CD4-positive, alpha-beta T cell treated with Interferon alpha-2 for 1 hour (primary cell): Measurements from ENCODE around the gene CYBC1.

Experiments used
- DNase-seq, 2 donors: peaks; one replicate each; pipeline ENCODE4 v3.0.0-alpha.2; 2020 to 2022

The CYBC1 gene

DNA sequence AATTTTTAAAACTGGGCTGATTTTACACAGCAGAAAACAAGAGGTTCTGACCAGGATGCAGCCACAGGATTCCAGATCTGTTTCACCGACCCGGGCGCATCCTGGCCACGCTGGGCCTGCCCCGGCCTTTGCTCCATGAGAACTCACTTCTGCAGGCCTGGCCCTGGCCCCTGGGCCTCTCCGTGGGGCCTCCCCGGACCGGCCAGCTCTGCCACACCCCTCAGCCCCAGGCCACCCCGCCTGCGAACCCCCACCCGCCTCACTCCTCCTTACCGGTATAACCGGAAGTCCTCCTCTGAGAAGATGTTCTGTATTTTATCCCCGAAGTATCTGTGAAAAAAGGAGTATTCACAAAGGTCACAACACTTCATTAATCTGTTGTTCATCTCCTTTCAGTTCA is 45.5 kb downstream of the CYBC1 start:
- no peak for DNase-seq

DNA sequence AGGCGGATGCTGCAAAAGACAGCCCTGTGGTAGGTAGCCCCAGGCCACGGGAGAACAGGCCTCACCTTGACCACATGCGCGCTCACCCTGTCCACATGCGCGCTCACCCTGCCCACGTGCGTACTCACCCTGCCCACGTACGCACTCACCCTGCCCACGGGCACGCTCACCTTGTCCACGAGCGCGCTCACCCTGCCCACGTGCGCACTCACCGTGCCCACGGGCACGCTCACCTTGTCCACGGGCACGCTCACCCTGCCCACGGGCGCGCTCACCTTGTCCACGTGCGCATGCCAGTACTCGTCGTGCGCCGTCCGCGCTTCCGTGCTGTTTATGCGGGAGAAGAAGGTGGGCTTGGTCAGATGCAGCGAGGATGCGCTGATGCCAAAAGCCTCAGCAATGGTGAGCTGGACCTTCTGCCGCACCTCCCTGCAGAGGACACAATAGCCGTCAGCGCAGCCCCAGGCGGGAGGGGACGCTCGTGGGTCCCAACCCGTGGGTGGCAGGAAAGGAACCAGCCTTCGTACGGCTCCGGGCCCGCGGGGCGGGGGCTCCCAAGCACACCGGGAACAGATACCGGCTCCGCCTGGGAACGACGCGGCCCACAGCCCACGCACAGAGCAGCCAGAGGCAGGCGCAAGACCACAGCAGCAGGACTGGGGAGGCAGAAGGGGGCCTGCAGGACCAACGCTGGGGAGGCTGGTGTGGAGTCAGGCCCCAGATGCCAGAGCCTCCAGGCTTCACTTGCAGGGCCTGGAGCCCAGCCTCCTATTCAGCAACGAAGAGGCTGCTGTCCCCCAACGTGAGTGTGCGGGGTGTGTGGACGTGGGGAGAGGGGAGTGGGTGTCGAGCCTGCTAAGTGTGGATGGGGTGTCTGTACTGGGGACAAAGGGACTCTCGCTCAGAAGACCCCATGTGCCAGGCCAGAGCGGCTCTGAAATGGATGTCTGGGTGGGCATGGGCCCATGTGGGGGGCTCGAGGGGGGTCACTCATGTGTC is 46.6 kb downstream of the CYBC1 start:
- DNase-seq, result no peak

DNA sequence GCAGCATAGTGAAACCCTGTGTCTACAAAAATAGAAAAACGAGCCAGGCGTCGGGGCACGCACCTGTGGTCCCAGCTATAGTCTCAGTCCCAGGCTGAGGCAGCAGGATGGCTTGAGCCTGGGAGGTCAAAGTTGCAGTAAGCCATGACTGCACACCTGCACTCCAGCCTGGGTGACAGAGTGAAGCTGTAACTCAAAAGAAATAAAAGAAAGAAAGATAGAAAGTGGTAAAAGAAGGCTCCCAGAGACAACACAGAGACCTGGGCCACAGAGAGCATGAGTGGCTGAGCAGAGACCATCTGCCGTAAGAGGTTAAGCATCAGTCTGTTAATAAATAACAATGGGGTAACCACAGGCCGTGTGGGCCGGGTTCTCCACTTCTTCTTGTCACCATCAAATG is 47.7 kb downstream of the CYBC1 start:
- no peak for DNase-seq

DNA sequence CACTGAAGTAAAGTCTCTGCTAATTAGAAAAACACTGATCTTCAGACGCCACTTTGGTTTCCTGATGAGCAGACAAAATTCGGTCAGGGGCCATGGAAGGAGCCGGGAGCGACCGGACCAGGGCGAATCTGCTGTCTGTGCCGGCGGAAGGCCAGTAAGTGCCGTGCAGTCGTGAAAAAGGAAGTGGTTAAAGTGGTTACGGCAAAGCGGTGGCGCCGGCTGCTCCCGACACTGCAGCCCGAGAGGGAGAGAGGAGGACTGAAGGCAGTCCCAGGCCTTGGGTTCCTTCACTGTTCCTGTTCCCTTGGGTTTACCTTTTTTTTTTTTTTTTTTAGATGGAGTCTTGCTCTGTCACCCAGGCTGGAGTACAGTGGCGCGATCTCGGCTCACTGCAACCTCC is 49.7 kb downstream of the CYBC1 start:
- peak; percentile 55 to 56 for DNase-seq

DNA sequence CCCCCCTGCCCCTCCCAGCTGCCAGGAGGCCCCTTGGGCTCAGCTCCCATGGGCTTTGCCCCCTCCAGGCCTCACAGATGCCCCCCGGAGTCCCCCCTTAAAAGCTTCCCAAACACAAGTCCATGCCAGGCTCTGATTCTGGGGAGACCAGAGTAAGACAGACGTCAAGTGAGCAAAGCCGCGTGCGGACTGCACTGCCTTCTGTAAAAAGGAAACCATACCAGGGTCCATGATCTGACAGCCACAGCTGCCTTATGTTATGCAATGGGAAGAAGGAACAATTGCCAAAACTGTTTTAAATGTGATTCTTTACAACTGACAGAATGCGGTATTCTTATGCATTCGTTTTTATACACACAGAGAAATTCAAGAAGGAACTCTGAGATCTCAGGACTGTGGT is 50.3 kb downstream of the CYBC1 start:
- DNase-seq, result no peak

DNA sequence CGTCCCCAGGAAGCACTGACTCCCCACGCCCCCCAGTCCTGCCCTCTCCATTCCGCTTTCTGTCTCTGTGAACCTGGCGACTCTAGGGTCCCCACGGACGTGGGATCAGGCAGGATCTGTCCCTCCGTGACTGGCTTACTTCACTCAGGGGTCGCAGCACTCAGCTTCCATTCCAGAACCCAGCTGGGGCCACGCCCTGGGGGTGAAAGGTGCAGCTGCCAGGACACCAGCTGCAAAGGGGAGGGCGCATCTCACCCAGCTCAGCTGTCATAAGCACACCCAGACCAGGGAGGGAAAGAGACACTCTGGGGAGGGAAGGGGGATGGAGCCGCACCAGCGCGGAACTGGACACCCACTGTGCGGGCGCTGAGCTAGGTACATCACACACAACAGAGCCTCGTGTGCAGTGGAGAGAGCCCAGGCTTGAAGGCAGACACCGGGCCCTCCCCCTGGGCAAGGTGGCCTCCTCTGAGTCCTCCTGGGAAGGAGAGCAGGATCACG is 50.9 kb downstream of the CYBC1 start:
- DNase-seq, result no peak

DNA sequence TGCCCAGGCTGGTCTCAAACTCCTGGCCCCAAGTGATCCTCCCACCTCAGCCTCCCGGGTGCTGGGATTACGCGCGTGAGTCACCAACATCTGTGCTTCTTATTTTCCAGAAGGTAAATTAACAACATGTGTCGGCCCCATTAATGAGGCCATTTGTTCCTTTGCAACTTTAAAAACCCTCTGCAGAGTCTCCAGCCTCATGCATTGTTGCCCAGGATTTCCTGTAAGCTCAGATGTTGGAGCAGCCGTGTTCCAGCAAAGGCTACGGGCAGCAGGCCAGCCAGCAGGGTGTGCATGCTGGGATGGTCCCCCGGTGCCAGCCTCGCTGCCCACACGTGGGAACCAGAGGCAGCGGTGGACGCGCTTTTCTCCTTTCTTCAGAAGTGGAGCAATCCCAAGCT is 51.5 kb downstream of the CYBC1 start:
- DNase-seq, result no peak

DNA sequence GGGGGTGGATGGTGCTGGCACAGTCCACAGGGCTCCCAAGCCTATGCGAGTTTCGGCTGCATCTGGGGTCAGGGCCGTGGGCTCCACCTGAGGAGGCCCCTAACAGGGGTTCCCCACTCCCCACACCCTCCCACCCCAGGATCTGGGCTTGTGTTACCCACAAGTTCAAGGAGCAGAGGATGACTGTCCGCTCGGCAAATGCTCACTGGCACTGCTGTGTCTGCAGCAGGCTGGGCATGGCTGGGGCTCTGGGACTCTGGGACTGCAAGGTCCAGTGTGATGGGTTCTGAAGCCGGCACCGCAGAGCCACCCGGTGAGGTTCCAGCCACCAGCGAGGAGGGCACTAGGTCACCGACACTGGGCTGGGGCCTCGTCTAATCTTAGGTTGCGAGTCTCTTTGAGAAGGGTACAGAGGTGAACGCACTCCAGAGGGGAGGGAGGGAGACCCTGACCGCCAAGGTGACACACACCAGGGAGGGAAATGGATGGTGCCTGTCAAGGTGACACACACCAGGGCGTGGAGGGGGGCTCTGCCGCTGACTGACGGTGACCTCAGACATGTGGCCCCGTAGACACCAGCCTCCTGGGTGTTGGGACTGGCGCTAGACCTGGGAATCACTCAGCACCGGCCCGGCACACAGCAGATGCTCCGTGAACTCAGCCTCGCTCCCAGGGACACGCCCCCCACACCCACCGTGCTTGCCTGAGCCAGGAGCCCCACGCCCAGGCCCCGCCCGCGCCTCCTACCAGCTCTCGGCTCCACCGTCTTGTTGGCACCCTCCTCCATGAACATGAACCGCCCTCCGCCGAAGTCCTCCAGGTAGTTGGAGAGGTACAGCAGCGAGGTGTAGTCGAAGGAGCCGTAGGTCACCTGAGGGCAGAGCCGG is 52.9 kb downstream of the CYBC1 start:
- no peak for DNase-seq

DNA sequence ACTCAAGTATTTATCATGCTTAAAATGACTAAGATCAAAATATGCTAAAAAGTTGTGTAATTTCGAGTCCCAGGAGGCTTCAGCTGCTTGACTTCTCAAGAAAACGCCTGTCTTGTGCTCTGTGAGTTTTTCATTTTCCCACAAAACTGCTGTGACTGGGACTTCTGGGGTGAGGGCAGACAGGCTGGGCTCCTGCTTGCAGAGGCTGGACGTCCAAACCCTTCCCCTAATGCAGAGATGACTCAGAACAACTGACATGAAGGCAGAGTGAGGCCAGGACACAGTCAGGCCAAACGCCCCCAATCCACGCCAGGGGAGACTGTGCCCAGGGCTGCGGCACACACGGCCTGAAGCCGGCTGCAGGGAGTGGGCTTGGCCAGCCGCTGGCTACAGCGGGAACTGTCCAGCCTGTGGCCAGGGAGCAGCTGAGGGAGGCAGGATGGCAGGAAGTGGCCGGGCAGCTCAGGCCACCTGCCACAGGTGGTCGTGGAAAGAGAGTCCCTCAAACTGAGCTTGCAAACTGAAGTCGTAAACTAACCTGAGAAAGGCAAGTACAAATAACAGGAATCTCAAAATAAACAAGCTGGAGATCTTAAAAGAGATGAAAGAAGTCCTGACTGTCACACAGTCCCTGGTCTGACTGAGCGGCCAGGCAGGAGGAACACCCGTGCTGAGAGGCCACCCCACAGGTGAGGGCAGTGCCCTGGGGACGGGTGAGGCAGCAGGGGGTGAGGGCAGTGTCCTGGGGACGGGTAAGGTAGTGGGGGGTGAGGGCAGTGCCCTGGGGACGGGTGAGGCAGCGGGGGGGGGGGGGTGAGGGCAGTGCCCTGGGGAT is 53.7 kb downstream of the CYBC1 start:
- DNase-seq, result no peak

DNA sequence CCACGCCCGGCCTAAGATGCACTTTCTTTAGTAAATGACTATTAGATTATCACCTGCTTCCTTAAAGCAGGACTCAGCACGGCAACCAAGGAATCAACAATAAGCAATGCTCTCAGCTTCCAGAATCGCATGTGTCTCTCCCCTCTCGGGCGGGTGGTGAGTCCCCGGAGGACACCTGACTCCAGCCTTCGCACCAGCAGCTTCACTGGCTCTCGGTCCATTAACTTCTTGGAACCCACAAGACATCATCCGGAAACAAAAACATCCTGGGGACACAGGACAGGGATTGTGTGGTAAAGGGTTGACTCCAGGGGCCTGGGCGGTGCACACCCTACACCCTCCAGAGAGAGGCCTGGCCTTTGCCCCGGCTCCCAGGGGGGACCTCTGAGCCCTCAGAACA is 56.3 kb downstream of the CYBC1 start:
- no peak for DNase-seq

DNA sequence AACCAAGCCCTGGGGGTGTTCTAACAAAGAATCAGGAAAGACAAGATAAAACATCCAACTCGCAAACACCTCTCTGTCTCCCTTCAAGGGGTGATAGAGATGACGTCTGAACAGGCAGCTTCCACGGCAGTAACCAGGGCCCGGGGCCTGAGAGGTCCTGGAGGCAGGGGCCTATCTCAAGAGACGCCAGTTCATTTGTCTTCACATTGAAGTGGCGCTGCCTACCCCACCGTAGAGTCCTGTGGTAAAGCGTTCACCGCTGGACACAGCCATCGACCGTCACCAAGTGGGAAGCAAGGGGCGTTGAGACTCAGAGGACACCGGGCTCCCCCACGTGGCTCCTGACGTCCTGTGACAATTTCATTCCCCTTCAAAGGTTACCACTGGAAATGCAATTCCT is 57.6 kb downstream of the CYBC1 start:
- no peak for DNase-seq
